Common myeloid progenitor, CD34-positive (primary cell): ENCODE results near the gene CEP131.

Source experiments
- CTCF ChIA-PET: fragments of 350-600 bp; sonication (Branson Sonifier 250); formaldehyde crosslinking; loops from one replicate; lab custom pipeline; 2021; ENCODE audit warnings: antibody characterized with exemption; lab: Charles Lee
- POLR2A ChIA-PET: fragments of 350-600 bp; sonication (Branson Sonifier 250); formaldehyde crosslinking; loops from one replicate; lab custom pipeline; 2021; ENCODE audit warnings: antibody characterized with exemption; lab: Charles Lee
- DNase-seq, 3 donors: peaks; one replicate each; pipeline versions ENCODE4 v3.0.0 to v3.0.0-alpha.2; 2013
- H3K27ac ChIP-seq, 2 experiments: 1 replicate in 1 of 2; 2 replicates in 1 of 2; pipeline ENCODE4 v1.7.0; 2013; ENCODE audit warnings: inconsistent platforms in 2 of 2, low read length in 2 of 2, mild to moderate bottlenecking in 2 of 2, low read depth in 1 of 2, moderate library complexity in 1 of 2; ENCODE audit not compliant: severe bottlenecking in 2 of 2, insufficient read depth in 1 of 2, poor library complexity in 1 of 2
- H3K27me3 ChIP-seq, 5 experiments: replicated peaks in 2 of 5; 1 replicate in 3 of 5; 2 replicates in 2 of 5; pipeline versions ENCODE4 v1.6.1 to v1.7.0; 2013; ENCODE audit warnings: low read length in 4 of 5, mild to moderate bottlenecking in 2 of 5, moderate library complexity in 2 of 5, inconsistent platforms in 1 of 5; ENCODE audit not compliant: insufficient read depth in 5 of 5, control insufficient read depth in 4 of 5
- H3K36me3 ChIP-seq, 4 experiments: 1 replicate in 2 of 4; 2 replicates in 2 of 4; pipeline versions ENCODE4 v1.6.1 to v1.7.0; 2013; ENCODE audit warnings: low read length in 3 of 4, control low read depth in 1 of 4, mild to moderate bottlenecking in 1 of 4; ENCODE audit not compliant: control insufficient read depth in 4 of 4, insufficient read depth in 4 of 4
- H3K4me1 ChIP-seq, 4 experiments: 1 replicate in 3 of 4; 2 replicates in 1 of 4; pipeline versions ENCODE4 v1.6.1 to v1.7.1; 2013; ENCODE audit warnings: low read length in 3 of 4, mild to moderate bottlenecking in 3 of 4, control low read depth in 1 of 4, inconsistent platforms in 1 of 4, moderate library complexity in 1 of 4; ENCODE audit not compliant: control insufficient read depth in 4 of 4, insufficient read depth in 4 of 4; ENCODE audit errors: control extremely low read depth in 1 of 4
- H3K4me3 ChIP-seq, 7 experiments: 1 replicate in 4 of 7; 2 replicates in 3 of 7; pipeline versions ENCODE4 v1.5.1 to v1.7.0; 2013; ENCODE audit warnings: mild to moderate bottlenecking in 7 of 7, low read length in 6 of 7, moderate library complexity in 6 of 7, inconsistent platforms in 2 of 7, low read depth in 2 of 7, control low read depth in 1 of 7; ENCODE audit not compliant: insufficient read depth in 4 of 7, control insufficient read depth in 1 of 7; ENCODE audit errors: extremely low read depth in 1 of 7
- H3K9me3 ChIP-seq, 5 experiments: 1 replicate in 4 of 5; 2 replicates in 1 of 5; pipeline versions ENCODE4 v1.6.1 to v1.7.1; 2013; ENCODE audit warnings: low read length in 4 of 5, mild to moderate bottlenecking in 2 of 5, inconsistent platforms in 1 of 5, low read depth in 1 of 5, moderate library complexity in 1 of 5; ENCODE audit not compliant: control insufficient read depth in 4 of 5, insufficient read depth in 2 of 5; ENCODE audit errors: control extremely low read depth in 1 of 5
- WGBS: methylation state at CpG from one replicate; pipeline ENCODE4 v1.1.5; 2013; ENCODE audit not compliant: insufficient coverage; 5-methylcytosine and 5-hydroxymethylcytosine counted together

The CEP131 gene

DNA sequence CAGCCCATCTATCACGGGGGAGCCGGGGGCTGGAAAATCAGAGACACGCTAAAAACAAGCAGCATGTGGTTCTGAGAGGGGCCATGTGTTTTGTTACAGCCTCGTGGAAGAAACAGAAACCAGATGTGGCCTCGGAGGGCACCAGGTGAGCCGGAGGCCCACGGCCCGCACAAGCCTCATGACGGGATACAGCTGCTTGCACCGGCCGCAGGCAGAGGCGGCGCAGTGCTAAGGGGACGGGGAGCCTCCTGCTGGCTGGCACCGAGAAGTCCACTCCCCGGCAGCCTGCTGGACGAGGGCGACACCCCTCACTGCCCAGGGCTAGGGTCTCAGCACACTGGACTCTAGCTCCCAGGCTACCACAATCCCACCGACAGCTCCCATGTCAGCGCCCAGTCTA lies 35.5 kb upstream of the CEP131 start:
- ChIA-PET CTCF (interaction anchor here (0.8 to 2.4 kb wide), 9 partner anchors 11 to 281 kb away, joined by 3 to 8 read pairs (median 3); no protein-coding TSS in a partner anchor), POLR2A (interaction anchor here (1.0 kb wide), 1 partner anchor 27 kb away, joined by 3 read pairs; no protein-coding TSS in a partner anchor)
- Histone ChIP-seq H3K4me3 (no peak overlapping the region), H3K4me1 (peaks cover 0 to 9% (median 0%) of the 10 kb centered on the region in 4 experiments), H3K9me3 (no peaks in the 10 kb centered on the region), H3K27me3 (no peaks in the 10 kb centered on the region), H3K27ac (no peak overlapping the region), H3K36me3 (peaks cover 0 to 79% (median 51%) of the 10 kb centered on the region in 4 experiments)
- DNase-seq = no peak
- 97% methylated on average over 20 of the region's 20 CpGs for WGBS

DNA sequence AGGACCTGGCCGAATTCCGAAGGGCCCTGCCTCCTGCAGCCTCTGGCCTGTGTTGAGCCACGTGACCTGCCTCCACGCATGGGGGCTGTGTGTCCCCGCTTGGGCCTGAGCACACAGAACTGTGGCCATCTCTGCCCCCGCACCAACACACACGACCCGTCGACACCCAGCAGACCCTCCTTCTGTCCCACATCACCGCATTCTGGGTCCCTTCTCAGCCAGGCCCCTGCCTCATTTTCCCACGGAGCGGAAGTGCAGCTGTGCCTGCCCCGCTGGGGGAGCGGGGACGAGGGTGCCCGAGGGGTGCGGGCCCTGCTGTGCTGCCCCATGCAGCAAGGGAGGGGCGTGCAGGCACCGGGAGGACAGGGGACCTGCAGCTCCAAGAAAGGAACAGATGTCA lies 34.8 kb upstream of the CEP131 start:
- H3K4me3 ChIP-seq = no peak overlapping the region
- 99% methylated on average over 18 of the region's 19 CpGs for WGBS
- no peaks in the 10 kb centered on the region for H3K27me3 ChIP-seq
- DNase-seq = no peak
- POLR2A ChIA-PET = interaction anchor here (1.0 kb wide), 1 partner anchor 28 kb away, joined by 3 read pairs; no protein-coding TSS in a partner anchor
- CTCF ChIA-PET = interaction anchor here (0.8 to 2.4 kb wide), 10 partner anchors 10 to 343 kb away, joined by 3 to 8 read pairs (median 4); no protein-coding TSS in a partner anchor
- no peak overlapping the region for H3K27ac ChIP-seq
- no peaks in the 10 kb centered on the region for H3K9me3 ChIP-seq
- peaks cover 0 to 75% (median 49%) of the 10 kb centered on the region in 4 experiments for H3K36me3 ChIP-seq
- H3K4me1 ChIP-seq = peaks cover 0 to 9% (median 0%) of the 10 kb centered on the region in 4 experiments

DNA sequence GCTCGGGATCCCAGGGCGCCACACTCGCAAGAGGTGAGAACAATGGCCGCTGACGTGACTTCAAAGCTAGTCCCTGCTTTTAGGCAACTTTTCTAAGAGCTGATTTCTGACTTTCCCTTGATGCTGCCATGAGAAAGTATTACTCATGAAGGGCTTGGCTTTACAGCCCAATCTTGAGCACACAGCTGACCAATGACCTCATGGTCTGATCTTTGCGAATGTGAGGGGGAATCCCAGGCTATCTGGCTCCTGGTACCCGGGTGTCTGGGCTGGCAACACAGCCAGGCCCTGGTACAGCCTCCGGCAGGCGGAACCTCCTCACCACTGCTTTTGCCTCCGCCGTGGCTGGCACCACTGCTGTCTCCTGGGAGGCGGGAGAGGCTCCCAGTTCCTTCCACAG lies 33.9 kb upstream of the CEP131 start:
- ChIA-PET CTCF (interaction anchor here (0.8 to 2.4 kb wide), 9 partner anchors 11 to 344 kb away, joined by 3 to 8 read pairs (median 4); no protein-coding TSS in a partner anchor), POLR2A (no interaction called here)
- H3K27me3 ChIP-seq = no peaks in the 10 kb centered on the region
- 93% methylated on average over 11 of the region's 12 CpGs for WGBS
- peaks cover 0 to 9% (median 0%) of the 10 kb centered on the region in 4 experiments for H3K4me1 ChIP-seq
- H3K4me3 ChIP-seq = no peak overlapping the region
- peaks cover 0 to 75% (median 49%) of the 10 kb centered on the region in 4 experiments for H3K36me3 ChIP-seq
- H3K9me3 ChIP-seq = no peaks in the 10 kb centered on the region
- DNase-seq = no peak
- no peak overlapping the region for H3K27ac ChIP-seq

DNA sequence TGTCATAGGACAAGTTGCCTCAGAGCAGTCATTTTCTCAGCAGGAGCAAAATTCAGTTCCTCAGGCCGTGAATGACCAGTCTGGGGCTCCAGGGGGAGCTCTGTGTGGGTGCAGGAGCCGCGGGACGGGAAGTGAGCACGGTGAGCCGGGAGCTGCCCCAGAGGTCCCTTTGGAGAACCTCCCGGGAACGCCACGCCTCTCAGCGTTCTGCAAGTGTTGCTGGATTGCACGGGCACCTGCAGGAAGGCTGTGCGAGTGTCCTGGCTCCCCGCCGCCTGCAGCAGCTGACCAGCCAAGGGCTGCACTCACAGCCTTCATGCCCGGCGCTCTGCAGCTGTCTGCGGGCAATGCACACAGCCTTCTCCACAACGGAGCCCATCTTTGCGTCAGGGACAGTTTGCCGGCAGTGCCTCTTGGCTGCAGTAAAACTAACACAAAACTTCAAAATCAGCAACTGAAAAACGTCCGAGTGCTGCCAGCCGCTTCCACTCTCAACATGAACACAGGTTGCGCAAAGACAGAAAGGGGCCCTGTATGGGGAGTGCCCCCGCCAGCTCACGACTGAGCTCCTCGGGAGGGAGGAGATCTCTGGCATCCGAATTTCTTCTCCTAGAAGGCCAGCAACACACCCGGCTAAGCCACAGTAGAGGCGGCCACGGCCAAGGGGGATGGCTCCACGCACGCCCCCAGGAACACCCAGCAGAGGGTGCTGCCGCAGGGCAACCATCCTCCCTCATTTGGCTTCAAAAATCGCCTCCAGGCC lies 32.4 kb upstream of the CEP131 start:
- Histone ChIP-seq H3K36me3 (peaks cover 2 to 75% (median 49%) of the 10 kb centered on the region in 4 experiments), H3K27ac (no peak overlapping the region), H3K4me3 (no peak overlapping the region), H3K9me3 (no peaks in the 10 kb centered on the region), H3K4me1 (peaks cover 0 to 9% (median 0%) of the 10 kb centered on the region in 4 experiments), H3K27me3 (no peaks in the 10 kb centered on the region)
- WGBS = 75% methylated on average over 31 of the region's 35 CpGs
- DNase-seq = peak in 2 of 3 donors; percentile 16 to 27
- ChIA-PET CTCF (interaction anchor here (0.7 to 3.0 kb wide), 11 partner anchors 15 to 346 kb away, joined by 3 to 19 read pairs (median 4); partner anchors contain the start of gene SLC38A10), POLR2A (no interaction called here)

DNA sequence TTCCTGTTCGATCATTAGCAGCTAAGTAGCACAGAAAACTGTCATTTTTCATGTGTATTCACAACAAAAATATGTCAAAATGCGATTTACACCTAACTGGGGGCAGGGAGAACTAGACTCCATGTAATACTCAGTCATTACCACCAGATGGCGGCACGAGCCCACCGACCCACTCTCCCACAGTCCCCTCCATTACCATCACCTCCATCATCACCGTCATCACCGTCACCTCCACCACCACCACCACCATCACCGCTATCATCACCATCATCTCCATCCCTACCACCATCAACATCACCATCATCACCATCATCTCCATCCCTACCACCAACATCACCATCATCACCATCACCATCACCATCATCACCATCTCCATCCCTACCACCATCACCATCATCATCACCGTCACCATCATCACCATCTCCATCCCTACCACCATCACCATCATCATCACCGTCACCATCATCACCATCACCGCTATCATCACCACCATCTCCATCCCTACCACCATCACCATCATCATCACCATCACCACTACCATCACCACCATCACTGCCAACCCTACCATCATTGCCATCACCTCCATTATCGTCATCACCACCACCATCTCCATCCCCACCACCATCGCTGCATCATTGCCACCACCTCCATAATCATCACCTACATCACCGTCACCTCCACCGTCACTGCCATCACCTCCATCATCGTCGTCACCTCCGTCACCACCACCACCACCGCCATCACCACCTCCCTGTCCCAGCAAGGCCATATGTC lies 30.8 kb upstream of the CEP131 start:
- peak; percentile 45 to 70 (median 57) for DNase-seq
- Histone ChIP-seq H3K36me3 (peaks cover 2 to 66% (median 45%) of the 10 kb centered on the region in 4 experiments), H3K4me1 (peaks cover 0 to 9% (median 0%) of the 10 kb centered on the region in 4 experiments), H3K27ac (no peak overlapping the region), H3K27me3 (no peaks in the 10 kb centered on the region), H3K9me3 (no peaks in the 10 kb centered on the region), H3K4me3 (no peak overlapping the region)
- WGBS = 62% methylated on average over 17 of the region's 19 CpGs
- CTCF ChIA-PET = interaction anchor here (0.8 to 3.0 kb wide), 15 partner anchors 18 to 347 kb away, joined by 3 to 19 read pairs (median 3); partner anchors contain the start of gene SLC38A10
- POLR2A ChIA-PET = no interaction called here

DNA sequence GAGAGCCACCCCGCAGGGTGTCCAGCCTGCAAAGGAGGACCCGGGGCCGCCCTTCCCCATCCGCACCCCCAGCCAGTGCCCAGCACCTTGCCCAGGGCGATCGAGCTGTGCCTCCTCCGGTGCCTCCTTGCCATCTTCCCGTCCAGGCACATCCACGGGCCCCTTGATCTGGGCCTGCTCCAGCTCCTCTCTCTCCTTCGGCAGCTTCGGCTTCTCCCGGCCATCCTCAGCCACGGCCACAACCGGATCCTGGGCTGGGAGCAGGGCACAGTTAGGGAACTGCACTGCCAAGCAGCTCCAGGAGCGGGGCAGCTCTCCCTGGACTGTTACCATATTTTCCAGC lies 30.2 kb upstream of the CEP131 start:
- peaks cover 0 to 9% (median 0%) of the 10 kb centered on the region in 4 experiments for H3K4me1 ChIP-seq
- POLR2A ChIA-PET = no interaction called here
- peaks cover 2 to 60% (median 40%) of the 10 kb centered on the region in 4 experiments for H3K36me3 ChIP-seq

More for the DNA sequence above, 30.2 kb upstream of the CEP131 start:
- DNase-seq = no peak
- H3K27ac ChIP-seq = no peak overlapping the region
- H3K4me3 ChIP-seq = no peak overlapping the region
- WGBS = 91% methylated on average over 14 of the region's 15 CpGs
- H3K9me3 ChIP-seq = no peaks in the 10 kb centered on the region
- CTCF ChIA-PET = interaction anchor here (0.8 to 3.0 kb wide), 11 partner anchors 19 to 348 kb away, joined by 3 to 19 read pairs (median 3); no protein-coding TSS in a partner anchor
- no peaks in the 10 kb centered on the region for H3K27me3 ChIP-seq
